NCI-H510A treated with DMSO at 0.1 percent for 48 hours (cell line): ENCODE measurements around the gene DDB1.
"Not testable (repeated sequence)": the region's sequence is repeated elsewhere in the genome, so short reads cannot be mapped to it uniquely, and the experiment has no call there.

Source experiments
- DNase-seq: peaks from one replicate; lab custom pipeline; 2025; lab: John Stamatoyannopoulos, UW

DDB1 gene

DNA sequence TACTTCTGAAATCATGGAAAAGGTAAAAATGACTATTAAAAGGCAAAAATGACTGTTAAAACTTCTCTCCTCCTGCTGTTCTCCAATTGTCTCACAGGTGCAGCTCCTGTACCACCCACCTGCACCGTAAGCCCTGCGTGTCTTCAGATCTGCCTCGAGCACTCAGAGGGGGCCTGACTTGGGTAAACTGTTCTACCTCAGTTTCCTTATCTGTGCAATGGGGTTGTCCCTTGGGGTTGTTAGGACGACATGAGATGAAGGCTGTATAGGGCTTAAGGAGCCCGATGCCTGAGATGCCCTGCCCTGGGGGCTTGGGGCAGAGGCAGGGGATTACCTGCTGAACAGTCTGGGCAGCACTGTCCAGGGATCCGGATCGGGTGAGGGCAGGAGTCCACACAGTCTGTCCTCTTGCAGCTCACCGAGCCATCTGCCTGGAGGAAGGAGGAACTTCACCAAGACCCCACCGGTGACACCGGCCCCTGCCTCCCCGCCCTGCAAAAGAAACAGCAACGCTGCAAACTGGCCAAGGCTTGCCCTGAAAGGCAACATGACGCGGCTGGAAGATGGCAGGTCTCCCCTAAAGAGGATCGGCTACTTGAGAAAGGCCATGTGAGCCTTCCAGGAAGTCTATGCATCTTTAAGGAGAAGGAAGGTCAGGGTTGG lies 64.2 kb downstream of the DDB1 start:
- DNase-seq, result no peak

DNA sequence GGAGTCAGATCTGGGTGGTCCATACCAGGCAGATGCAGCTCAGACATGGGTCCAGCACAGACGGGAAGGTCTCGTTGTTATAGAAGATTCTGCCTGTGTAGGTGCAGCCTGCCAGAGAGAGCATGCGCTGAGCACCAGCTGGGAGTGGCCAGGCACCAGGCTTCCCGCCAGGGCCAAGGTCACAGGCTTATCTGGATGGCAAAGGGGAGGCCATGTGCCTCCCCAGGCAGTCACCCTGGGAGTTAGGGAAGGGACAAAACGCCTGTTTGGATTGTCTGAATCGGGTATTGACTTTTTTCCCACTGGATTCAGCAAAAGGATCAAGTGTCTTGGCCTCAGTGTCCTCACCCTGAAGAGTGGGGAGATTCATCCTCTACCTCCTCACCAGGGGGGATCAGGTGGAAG lies 65.5 kb downstream of the DDB1 start:
- DNase-seq, result no peak

DNA sequence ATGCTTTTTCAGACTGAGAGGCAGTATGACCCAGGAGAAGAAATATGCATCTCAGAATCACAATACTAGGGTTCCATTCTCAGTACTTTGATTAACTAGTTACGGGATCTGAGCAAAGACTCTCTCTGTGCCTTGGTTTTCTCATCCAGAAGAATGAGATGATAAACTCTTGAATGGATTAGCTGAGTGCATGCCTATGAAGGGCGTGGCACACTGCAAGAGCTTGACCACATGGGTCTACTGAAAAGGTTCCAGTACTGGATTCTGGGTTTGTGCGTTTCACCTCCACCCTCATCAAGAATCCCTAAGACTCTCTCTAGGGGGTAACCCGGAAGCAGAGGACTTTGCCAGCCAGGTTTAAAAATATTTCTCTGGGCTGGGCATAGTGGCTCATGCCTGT lies 66.3 kb downstream of the DDB1 start:
- no peak for DNase-seq

DNA sequence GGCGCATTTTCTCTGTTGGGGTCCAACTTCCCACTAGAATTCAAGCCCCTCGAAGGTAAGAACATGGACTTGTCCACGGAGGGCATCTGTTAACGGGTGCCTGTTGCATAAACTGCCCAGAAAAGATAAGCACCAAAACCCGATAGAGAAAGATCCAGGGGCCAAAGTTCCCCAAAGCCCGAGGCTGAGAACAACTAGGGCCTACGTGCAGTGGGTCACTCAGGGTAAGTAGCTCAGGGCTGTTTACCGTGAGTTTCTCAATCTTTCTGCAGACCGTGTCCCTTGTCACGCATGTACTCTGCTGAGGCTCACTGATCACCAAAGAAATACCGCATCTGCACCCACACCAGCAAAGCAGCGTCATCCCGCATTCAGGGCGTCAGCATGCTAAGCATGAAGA lies 67.5 kb downstream of the DDB1 start:
- no peak for DNase-seq

DNA sequence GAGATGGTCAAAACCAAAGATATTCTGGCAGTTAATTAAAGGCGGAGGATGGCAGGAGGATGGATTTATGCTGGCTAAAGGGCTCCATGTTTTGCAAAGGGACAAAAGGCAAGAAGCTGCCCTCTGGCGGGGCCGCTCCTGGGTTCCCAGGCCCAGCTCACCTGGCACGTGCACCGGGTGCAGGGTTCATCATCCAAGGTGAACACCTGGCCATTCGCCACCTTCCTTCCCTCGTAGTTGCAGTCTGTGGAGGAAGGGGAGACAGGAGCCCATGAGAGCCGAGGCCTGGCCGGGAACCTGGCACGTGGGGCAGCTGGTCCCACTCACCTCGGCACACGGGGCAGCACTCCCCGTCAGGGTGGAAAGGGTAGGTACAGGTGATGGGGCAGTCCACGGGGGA lies 68.1 kb downstream of the DDB1 start:
- DNase-seq, result no peak

DNA sequence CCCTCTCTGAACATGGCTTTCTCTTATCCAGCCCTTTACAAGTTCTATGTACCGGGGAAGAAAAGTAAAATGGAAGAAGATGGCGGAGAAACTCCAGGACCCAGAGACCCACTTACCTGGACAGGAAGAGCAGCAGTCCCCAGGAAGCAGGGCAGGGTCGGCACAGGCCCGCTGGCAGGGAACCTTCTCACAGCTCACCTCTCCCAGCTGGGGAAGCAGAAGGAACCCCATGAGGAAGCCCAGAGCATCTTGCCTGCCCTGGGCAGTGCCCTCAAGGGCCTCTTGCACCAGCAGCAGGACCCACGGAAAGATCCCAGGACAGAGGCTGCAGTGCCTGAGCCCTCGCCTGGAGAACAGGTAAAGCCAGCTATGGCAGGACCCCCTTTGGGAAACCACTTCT lies 68.5 kb downstream of the DDB1 start:
- no peak for DNase-seq

DNA sequence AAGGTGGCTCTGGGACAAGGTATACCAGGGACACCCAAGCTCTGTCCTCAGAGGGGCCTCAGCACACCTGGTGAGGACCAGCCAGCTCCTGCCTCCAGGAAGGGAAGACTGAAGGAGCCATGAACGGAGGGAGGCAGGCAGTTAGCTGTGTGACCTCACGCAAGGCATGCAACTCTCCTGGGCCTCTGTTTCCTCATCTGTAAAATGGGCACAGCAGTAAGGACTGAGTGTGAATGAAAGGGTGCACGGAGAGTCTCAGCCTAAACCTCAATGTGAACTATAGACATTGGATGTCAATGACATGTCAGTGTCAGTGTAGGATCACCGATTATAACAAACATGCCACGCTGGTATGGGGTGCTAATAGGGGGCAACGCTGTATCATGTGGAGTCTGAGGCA lies 73.5 kb downstream of the DDB1 start:
- no peak for DNase-seq

DNA sequence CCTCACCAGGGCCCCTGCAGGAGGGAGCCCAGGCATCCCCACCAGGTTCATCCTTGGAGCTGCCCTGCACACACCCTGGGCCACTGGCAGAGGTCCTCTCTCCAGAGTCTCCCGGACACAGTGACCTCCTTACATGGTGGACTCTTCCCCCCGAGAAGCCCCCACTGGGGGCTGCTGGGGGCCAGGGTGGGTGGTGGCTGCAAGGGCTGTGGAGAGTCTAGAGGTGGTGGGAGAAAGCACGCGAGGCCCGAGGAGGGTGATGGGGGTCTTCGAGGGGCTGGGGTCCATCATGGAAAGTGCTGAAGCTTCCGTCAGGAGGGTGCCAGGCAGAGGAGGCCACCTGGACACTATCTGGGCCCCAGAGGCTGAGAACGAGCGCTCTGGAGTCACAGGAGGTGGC lies 74.4 kb downstream of the DDB1 start:
- no peak for DNase-seq

DNA sequence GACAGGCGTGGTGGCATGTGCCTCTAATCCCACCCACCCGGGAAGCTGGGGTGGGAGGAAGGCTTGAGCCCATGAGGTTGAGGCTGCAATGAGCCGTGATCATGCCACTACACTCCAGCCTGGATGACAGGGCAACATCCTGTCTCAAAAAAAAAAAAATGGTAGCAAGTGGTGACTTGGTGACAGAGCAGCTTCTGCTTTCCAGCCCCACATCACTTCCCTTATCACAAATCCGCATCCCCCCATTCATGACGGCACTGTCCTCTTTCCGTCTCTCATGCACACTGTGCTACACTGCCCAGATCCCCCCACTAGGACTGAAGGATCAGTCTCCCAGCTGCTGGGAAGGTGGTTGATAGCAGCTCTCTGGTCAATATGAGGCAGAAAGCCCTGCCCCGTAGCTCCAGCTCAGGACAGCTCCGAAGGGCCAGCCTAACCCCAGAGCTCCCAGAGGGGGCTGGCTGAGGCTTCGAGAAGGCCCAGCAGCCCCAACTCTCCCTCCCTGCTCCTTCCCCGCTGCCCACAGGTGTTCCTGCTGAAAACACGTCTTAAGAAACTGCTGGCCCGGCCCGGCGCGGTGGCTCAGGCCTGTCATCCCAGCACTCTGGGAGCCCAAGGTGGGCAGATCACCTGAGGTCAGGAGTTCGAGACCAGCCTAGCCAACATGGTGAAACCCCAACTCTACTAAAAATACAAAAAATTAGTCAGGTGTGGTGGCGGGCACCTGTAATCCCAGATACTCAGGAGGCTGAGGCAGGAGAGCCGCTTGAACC lies 76.0 kb downstream of the DDB1 start:
- no peak for DNase-seq

DNA sequence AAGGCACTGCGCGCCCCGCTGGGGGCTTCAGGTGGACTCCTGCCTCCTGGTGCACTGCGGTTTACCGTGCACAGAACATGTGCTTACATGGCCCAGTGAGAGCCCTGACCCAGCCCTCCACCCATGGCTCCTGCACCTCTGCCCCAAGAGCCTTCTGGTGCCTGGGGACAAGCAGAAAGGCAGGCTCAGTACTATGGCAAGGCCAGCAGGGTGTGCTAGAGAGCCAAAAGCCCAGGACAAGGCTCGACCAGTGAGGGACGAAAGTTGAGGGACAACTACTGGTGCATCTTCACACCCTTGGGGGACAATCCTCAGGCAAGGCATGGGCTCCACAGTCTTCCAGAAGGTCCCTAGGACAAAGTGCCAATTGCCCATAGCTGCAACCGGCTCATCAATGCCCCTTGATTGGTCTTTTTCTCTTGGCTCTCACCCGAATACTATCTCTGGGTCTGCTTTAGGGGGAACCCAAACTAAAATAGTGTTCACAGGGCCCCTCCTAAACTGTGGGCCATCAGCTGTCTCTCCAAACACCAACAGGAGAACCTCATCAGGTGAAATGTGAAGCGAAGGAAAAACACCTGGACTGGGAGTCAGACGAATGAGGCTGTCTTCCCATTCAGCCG lies 78.4 kb downstream of the DDB1 start:
- peak; percentile 53 for DNase-seq

DNA sequence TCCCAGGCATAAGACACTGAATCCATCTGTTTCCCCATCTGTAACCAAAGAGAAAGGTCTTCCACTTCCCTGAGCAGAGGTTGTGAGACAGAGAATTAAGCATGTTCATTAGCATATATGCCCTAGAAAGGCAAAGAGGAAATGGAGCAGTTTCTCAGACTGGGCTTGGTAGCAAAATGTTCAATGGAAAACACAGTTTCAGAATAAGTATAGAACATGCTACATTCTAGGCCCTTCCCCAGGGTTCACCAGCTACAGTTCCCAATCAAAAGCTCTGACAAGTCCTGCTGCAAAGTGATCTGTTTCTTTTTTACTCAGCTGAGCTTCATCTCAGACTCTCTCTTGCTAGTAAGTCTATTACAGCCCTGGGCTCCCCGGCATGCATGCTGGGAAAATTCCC lies 80.6 kb downstream of the DDB1 start:
- not testable (repeated sequence) for DNase-seq

DNA sequence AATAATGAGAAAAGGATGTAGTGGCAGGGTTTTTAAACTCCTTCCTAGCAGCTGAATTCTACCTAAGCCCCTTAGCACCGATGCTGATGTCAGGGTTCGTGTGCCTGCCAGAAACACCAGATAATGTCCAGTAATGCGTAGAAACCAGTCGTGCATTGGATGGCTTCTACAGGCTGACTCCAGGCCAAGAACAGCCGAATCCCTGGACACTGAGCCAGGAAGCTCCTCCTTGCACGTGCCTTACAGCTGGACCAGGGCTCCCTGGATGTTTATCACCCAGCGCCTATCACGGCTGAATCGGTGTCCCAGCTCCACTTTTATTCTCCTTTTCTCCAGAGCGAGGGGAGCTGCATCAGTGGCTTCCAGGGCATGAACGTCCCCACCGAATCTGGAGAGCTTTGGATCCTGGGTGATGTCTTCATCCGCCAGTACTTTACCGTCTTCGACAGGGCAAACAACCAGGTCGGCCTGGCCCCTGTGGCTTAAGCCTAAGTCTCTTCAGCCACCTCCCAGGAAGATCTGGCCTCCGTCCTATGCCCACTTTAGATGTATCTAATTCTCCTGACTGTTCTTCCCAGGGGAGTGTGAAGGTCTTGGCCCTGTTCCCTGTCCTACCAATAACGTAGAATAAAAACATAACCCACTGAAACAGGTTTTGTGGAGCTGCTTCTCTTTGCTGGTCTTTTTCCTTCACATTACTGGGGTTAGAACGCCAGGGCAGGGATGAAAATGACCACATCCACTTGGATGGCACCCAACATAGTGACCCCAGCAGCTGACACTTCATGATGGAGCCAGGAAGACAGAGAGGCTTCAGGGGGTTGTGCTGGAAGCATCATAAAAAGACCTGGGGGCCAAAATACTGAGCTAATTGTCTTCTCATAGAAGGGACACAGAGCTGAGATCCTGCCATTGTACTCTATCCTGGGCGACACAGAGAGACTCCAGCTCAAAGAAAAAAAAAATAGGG lies 81.8 kb downstream of the DDB1 start:
- DNase-seq, result not testable (repeated sequence)
